Adrenal gland (tissue), 12 donors: ENCODE results near the gene PRDM16. TPM values are rescaled to one million over a fixed set of nuclear protein-coding genes. Genes with fewer than 3 reads are reported as not detected.

ENCODE experiments used
- DNase-seq, 7 donors: peaks; one replicate each; pipeline ENCODE4 v3.0.0-alpha.2; 2019 to 2020
- H3K27ac ChIP-seq, 5 donors: fragments of 200-600 bp; sonication (generic) in 4 of 5; 1 replicate in 3 of 5; 2 replicates in 2 of 5; pipeline versions ENCODE4 v1.5.1 to v1.8.0; 2016 to 2020; ENCODE audit warnings: mild to moderate bottlenecking in 1 of 5
- H3K27me3 ChIP-seq: fragments of 200-600 bp; 2 replicates; pipeline ENCODE4 v1.8.0; 2021
- H3K36me3 ChIP-seq, 2 donors: fragments of 200-600 bp; replicated peaks in 1 of 2; 1 replicate in 1 of 2; 2 replicates in 1 of 2; pipeline versions ENCODE4 v1.5.1 to v1.8.0; 2018 to 2022
- H3K4me1 ChIP-seq, 2 donors: fragments of 200-600 bp; replicated peaks in 1 of 2; 1 replicate in 1 of 2; 2 replicates in 1 of 2; pipeline versions ENCODE4 v1.5.1 to v1.8.0; 2018 to 2021
- H3K4me3 ChIP-seq, 4 donors: fragments of 200-600 bp; sonication (generic) in 3 of 4; one replicate each; pipeline ENCODE4 v1.5.1; 2016 to 2018
- H3K9me3 ChIP-seq, 3 donors: fragments of 200-600 bp; sonication (generic) in 1 of 3; replicated peaks in 1 of 3; 1 replicate in 2 of 3; 2 replicates in 1 of 3; pipeline versions ENCODE4 v1.5.1 to v1.8.0; 2016 to 2021
- CTCF ChIP-seq, 6 experiments: fragments of 450-650 bp in 4 of 6; fragments of 200-600 bp in 2 of 6; sonication (generic) in 1 of 6; IDR thresholded peaks; 1 replicate in 5 of 6; 2 replicates in 1 of 6; pipeline versions ENCODE4 v1.5.1 to v1.8.0; 2016 to 2021; ENCODE audit warnings: antibody characterized with exemption in 6 of 6, mild to moderate bottlenecking in 2 of 6, moderate library complexity in 1 of 6
- POLR2A ChIP-seq, 2 donors: fragments of 450-650 bp; IDR thresholded peaks; one replicate each; pipeline ENCODE4 v1.6.1; 2017; ENCODE audit warnings: antibody characterized with exemption in 2 of 2, mild to moderate bottlenecking in 2 of 2, moderate library complexity in 1 of 2
- WGBS, 4 donors: extraction: QIAGEN DNeasy Blood & Tissue Kit in 2 of 4; methylation state at CpG; one replicate each; pipeline versions ENCODE4 v1.1.5 to v1.1.7; 2013 to 2017; 5-methylcytosine and 5-hydroxymethylcytosine counted together
- intact Hi-C, 2 donors: fragments of 100-400 bp; cut with DNase I; formaldehyde crosslinking; loops; one replicate each; pipeline versions ENCODE4 v1.14.1 to v1.15.0; 2022 to 2023
- polyA plus RNA-seq, 3 donors: library from polyadenylated mRNA; stranded (reverse); fragments of 200-250 nt in 2 of 3; fragments of 350-450 nt in 1 of 3; fragmentation: Illumina TruSeq in 1 of 3; extraction: RNeasy Lipid Tissue Mini Kit (QIAGEN cat#74804) in 1 of 3; gene quantifications; one replicate each; pipeline ENCODE4 v1.2.3, GENCODE V29; 2013 to 2014
- total RNA-seq, 9 donors: library from RNA; depleted of rRNA in 4 of 9; stranded (reverse); fragments of >200 nt in 4 of 9; fragments of 120-200 nt in 1 of 9; fragmentation: NEBNext Ultra II Directional in 1 of 9; extraction: Animal tissue kit (Norgen Biotek cat#: 25700) in 1 of 9; gene quantifications; one replicate each; pipeline versions ENCODE4 v1.1.0 to v1.2.4, GENCODE V29; 2013 to 2023
- donor health status: healthy with polysubstance abuse.
- donor health status: Bipolar disorder and iron deficiency.
- donor health status: DM: yes; HTN: yes; CAD: no.
- donor health status: DM: no; HTN: no; CAD: no.
- donor health status: DM: no; HTN: no; CAD: no.
- donor health status: DM: yes; HTN: yes; CAD: no.

PRDM16 gene
- total and polyA plus RNA-seq, 12 donors: 0.04 to 2.8 (median 0.61) TPM; not detected in 1

- DNase-seq: no peak
- Histone ChIP-seq H3K4me3 (no peak overlapping the region), H3K4me1 (no peaks in the 10 kb centered on the region), H3K27ac (no peak overlapping the region), H3K9me3 (no peaks in the 10 kb centered on the region), H3K27me3 (peaks cover 3% of the 10 kb centered on the region), H3K36me3 (no peaks in the 10 kb centered on the region)
- TF ChIP-seq POLR2A (IDR thresholded peaks at IDR 0.05): no peak
- TF ChIP-seq CTCF (IDR thresholded peaks at IDR 0.05): no peak
- intact Hi-C loops: loop anchor here in 1 of 2 donors (10.0 kb wide), 1 partner anchor 208 kb away; the partner anchor contains the start of gene PRDM16
- 84 to 90% (median 88%) methylated on average over 19 to 29 of the region's 29 CpGs for WGBS, 4 donors
Measured at GRCh38 chr1:3272321-3273045, 203.5 kb downstream of the PRDM16 start.

- TF ChIP-seq CTCF (IDR thresholded peaks at IDR 0.05): no peak
- TF ChIP-seq POLR2A (IDR thresholded peaks at IDR 0.05): no peak
- intact Hi-C loops: loop anchor here in 1 of 2 donors (10.0 kb wide), 1 partner anchor 209 kb away; the partner anchor contains the start of gene PRDM16
- no peak overlapping the region for H3K4me3 ChIP-seq
- H3K27ac ChIP-seq: no peak overlapping the region
- peaks cover 3% of the 10 kb centered on the region for H3K27me3 ChIP-seq
- WGBS, 4 donors: 85 to 92% (median 87%) methylated on average over 4 of the region's 4 CpGs
- H3K9me3 ChIP-seq: no peaks in the 10 kb centered on the region
- no peaks in the 10 kb centered on the region for H3K36me3 ChIP-seq
- no peaks in the 10 kb centered on the region for H3K4me1 ChIP-seq
- DNase-seq: no peak
Measured at GRCh38 chr1:3273447-3273846, 204.4 kb downstream of the PRDM16 start.

DNA sequence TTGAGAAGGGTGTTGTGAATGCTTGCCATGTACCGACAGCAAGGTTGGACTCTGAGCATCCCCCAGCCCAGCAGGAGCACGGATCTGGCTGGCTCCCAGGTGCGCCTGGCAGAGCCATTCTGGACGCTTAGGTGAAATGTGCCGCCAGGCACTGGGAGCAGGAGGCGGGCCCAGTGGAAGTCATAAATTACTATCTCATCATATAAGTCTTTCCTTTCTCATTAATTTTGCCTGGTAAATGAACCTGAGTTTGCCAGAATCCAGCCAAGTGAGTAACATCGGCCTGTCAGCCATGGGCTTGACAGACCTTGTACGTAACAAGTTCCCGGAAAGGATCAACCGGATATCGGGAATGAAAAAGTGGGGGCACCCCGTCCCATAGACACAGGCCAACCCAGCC is 206.0 kb downstream of the PRDM16 start:
- intact Hi-C loops: loop anchor here in 1 of 2 donors (10.0 kb wide), 1 partner anchor 210 kb away; the partner anchor contains the start of gene PRDM16
- Histone ChIP-seq H3K27me3 (peaks cover 3% of the 10 kb centered on the region), H3K4me1 (no peaks in the 10 kb centered on the region), H3K9me3 (no peaks in the 10 kb centered on the region), H3K36me3 (no peaks in the 10 kb centered on the region), H3K4me3 (no peak overlapping the region), H3K27ac (no peak overlapping the region)
- 82 to 92% (median 89%) methylated on average over 12 of the region's 12 CpGs for WGBS, 4 donors
- no peak for TF ChIP-seq POLR2A (IDR thresholded peaks at IDR 0.05)
- no peak for TF ChIP-seq CTCF (IDR thresholded peaks at IDR 0.05)
- DNase-seq: no peak

- Histone ChIP-seq H3K4me1 (no peaks in the 10 kb centered on the region), H3K27ac (no peak overlapping the region), H3K27me3 (peaks cover 3% of the 10 kb centered on the region), H3K9me3 (no peaks in the 10 kb centered on the region), H3K4me3 (no peak overlapping the region), H3K36me3 (no peaks in the 10 kb centered on the region)
- intact Hi-C loops: loop anchor here in 1 of 2 donors (10.0 kb wide), 1 partner anchor 211 kb away; the partner anchor contains the start of gene PRDM16
- TF ChIP-seq CTCF (IDR thresholded peaks at IDR 0.05) (no peak), POLR2A (IDR thresholded peaks at IDR 0.05) (no peak)
- DNase-seq: no peak
- WGBS, 4 donors: 71 to 88% (median 77%) methylated on average over 13 to 37 of the region's 37 CpGs
Measured at GRCh38 chr1:3275471-3276340, 206.7 kb downstream of the PRDM16 start.
